Cardiac muscle cell (in vitro differentiated cells and primary cell): ENCODE data around the gene EEIG1. TPM values are rescaled to one million over a fixed set of nuclear protein-coding genes. Genes with fewer than 3 reads are reported as not detected.

ENCODE experiments used
- DNase-seq, 2 donors: peaks; one replicate each; pipeline versions ENCODE4 v3.0.0 to v3.0.0-alpha.2; 2010 to 2017; ENCODE audit warnings: low read depth in 1 of 2, low spot score in 1 of 2
- H3K27ac ChIP-seq: fragments of 200-600 bp; sonication (generic); 2 replicates; pipeline ENCODE4 v1.5.1; 2016
- H3K27me3 ChIP-seq: fragments of 200-600 bp; sonication (generic); 2 replicates; pipeline ENCODE4 v1.6.0; 2016; ENCODE audit warnings: control low read depth
- H3K36me3 ChIP-seq: fragments of 200-600 bp; sonication (generic); 2 replicates; pipeline ENCODE4 v1.5.1; 2016; ENCODE audit warnings: control low read depth
- H3K4me1 ChIP-seq: fragments of 200-600 bp; sonication (generic); 2 replicates; pipeline ENCODE4 v1.8.1; 2017; ENCODE audit warnings: low read depth, mild to moderate bottlenecking, mixed run types
- H3K4me3 ChIP-seq: fragments of 200-600 bp; sonication (generic); 2 replicates; pipeline ENCODE4 v1.5.1; 2016; ENCODE audit warnings: mild to moderate bottlenecking
- H3K9me3 ChIP-seq: fragments of 200-600 bp; sonication (generic); 2 replicates; pipeline ENCODE4 v1.5.1; 2017; ENCODE audit warnings: low read depth, mild to moderate bottlenecking, control low read depth
- polyA plus RNA-seq: library from polyadenylated mRNA; unstranded; fragments of >200 nt; fragmentation: Nextera tagmentation; extraction: Ambion mirVana; gene quantifications from 2 replicates; pipeline ENCODE4 v1.2.1, GENCODE V29; 2016
- total RNA-seq: library from RNA; depleted of rRNA; stranded (reverse); fragments of >200 nt; gene quantifications from 2 replicates; pipeline ENCODE4 v1.2.3, GENCODE V29; 2016
- TF ChIP-seq, protein P1 (sequence below): IDR thresholded peaks from 2 replicates; pipeline ENCODE4 v1.5.1; 2012; ENCODE audit warnings: low read depth, mild to moderate bottlenecking, low read length

Gene EEIG1
- total and polyA plus RNA-seq, 2 experiments from 2014 or later: 25.6 to 26.6 TPM

DNA sequence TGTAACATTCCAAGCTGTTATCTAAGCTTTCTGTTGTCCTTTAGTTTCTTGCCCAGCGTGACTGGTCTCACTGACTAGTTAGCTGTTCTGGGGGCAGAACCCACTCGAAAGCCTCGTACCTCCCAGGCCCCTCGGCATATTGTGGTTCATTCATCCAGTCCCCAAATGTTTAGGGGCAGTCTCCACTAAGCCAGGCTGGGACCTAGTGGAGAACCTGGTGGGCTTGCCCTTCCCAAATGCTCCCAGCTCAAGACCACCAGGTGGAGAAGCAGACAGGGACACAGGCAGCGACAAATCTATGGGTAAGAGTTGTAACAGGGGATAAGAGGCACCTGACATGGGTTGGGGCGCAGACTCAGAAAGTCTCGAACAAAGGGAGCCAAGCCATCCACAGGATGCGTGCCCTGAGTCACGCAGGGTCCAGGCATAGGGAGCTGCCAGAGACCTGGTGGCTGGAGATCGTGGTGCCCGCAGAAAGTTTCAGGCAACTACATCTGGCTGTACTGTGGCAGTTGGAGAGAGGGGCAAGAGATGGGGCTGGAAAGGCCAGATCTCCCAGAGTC, 851 bp upstream of the EEIG1 start:
- H3K4me1 ChIP-seq: peaks cover 40% of the 10 kb centered on the region
- peak overlapping the region; percentile 22 for H3K4me3 ChIP-seq
- no peaks in the 10 kb centered on the region for H3K27me3 ChIP-seq
- TF ChIP-seq, protein P1, sequence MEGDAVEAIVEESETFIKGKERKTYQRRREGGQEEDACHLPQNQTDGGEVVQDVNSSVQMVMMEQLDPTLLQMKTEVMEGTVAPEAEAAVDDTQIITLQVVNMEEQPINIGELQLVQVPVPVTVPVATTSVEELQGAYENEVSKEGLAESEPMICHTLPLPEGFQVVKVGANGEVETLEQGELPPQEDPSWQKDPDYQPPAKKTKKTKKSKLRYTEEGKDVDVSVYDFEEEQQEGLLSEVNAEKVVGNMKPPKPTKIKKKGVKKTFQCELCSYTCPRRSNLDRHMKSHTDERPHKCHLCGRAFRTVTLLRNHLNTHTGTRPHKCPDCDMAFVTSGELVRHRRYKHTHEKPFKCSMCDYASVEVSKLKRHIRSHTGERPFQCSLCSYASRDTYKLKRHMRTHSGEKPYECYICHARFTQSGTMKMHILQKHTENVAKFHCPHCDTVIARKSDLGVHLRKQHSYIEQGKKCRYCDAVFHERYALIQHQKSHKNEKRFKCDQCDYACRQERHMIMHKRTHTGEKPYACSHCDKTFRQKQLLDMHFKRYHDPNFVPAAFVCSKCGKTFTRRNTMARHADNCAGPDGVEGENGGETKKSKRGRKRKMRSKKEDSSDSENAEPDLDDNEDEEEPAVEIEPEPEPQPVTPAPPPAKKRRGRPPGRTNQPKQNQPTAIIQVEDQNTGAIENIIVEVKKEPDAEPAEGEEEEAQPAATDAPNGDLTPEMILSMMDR: no peak
- H3K27ac ChIP-seq: peak overlapping the region; percentile 98
- H3K36me3 ChIP-seq: no peaks in the 10 kb centered on the region
- DNase-seq: no peak
- H3K9me3 ChIP-seq: no peaks in the 10 kb centered on the region

DNA sequence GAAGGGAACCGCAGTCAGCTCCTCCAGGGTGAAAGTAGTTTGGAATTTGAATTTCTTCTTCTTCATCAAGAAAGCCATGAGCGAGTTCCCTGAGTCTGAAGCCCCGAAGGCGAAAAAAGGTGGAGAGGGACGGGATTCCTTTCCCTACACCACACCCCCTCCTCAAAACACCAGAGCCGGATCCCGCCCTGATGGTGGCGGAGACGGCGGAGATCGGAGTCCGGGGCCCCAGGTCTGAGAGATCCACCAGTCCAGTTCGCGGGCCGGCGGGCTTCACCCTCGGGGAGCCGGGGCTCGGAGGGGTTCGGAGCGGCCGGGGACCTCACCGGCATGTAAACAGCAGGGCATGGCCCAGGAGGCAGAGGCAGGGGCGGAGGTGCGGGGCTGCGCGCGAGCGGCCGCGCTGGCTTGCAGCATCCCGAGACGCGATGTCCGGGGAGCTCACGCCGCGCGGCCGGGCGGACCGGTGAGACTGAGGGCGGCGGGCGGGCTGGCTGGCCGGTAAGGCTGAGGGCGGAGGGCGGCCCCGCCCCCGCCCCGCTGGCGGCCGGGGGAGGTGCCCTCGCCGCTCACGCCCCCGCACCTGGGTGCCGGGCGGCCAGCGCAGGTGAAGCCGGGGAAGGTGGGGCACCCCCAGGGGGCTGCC, 606 bp downstream of the EEIG1 start:
- peak overlapping the region; percentile 92 for H3K27ac ChIP-seq
- H3K27me3 ChIP-seq: no peaks in the 10 kb centered on the region
- peak in 1 of 2 donors; percentile 67 for DNase-seq
- H3K36me3 ChIP-seq: no peaks in the 10 kb centered on the region
- H3K9me3 ChIP-seq: no peaks in the 10 kb centered on the region
- peaks cover 49% of the 10 kb centered on the region for H3K4me1 ChIP-seq
- TF ChIP-seq, protein P1: no peak
- peak overlapping the region; percentile 99 for H3K4me3 ChIP-seq

DNA sequence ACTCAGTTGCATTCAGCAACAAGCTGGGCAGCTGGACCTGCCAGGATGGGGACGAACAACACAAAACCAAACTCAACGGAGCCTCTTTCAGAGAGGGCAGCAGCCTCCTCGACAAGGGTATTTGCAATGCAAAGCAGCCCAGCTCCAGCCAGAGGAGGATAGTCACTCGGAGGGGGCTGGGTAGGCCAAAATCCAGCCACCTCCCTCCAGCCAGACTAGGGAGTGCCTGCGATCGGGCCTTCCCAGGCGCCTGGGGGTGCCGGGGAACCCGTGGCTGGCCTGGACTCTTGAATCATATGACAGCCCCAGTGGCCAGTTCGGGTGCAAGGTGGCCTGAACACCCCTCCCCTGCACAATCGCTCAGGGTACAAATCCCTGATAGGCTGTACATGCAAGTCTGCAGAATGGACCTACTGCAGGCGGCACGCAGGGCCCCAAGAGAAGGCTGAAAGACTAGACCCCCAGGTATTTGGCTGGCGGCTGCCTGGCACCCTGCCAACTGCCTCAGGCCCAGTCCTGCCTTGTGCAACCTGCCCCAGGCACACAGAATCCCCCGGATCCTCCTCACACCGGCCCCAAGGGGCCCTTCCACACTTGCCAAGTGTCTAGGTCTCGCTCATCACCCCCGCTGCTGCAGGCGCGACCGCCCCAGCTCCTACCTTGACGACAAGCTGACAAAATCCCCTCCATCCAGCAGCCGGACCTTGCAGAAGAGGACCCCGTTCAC, 1.3 kb downstream of the EEIG1 start:
- Histone ChIP-seq H3K36me3 (no peaks in the 10 kb centered on the region), H3K4me1 (peaks cover 56% of the 10 kb centered on the region), H3K27ac (peak overlapping the region; percentile 92), H3K27me3 (no peaks in the 10 kb centered on the region), H3K9me3 (no peaks in the 10 kb centered on the region), H3K4me3 (peak overlapping the region; percentile 99)
- DNase-seq: peak; percentile 40 to 69
- TF ChIP-seq, protein P1: no peak

DNA sequence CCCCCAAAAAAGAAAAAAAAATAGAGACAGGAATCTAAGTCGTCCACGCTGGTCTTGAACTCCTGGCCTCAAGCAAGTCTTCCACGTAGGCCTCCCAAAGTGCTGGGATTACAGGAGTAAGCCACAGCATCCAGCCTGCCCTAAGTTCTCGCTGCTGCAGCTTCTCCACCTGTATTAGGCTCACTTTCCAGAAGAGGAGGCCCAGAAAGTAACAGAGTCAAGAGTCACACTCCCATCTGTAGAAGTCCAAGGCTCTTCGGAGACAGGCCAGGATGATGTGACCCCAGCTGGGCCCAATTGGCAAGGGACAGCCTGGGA, 1.8 kb downstream of the EEIG1 start:
- DNase-seq: no peak
- Histone ChIP-seq H3K4me3 (peak overlapping the region; percentile 99), H3K36me3 (no peaks in the 10 kb centered on the region), H3K27me3 (no peaks in the 10 kb centered on the region), H3K9me3 (no peaks in the 10 kb centered on the region), H3K27ac (peak overlapping the region; percentile 92), H3K4me1 (peaks cover 61% of the 10 kb centered on the region)
- TF ChIP-seq, protein P1: no peak

DNA sequence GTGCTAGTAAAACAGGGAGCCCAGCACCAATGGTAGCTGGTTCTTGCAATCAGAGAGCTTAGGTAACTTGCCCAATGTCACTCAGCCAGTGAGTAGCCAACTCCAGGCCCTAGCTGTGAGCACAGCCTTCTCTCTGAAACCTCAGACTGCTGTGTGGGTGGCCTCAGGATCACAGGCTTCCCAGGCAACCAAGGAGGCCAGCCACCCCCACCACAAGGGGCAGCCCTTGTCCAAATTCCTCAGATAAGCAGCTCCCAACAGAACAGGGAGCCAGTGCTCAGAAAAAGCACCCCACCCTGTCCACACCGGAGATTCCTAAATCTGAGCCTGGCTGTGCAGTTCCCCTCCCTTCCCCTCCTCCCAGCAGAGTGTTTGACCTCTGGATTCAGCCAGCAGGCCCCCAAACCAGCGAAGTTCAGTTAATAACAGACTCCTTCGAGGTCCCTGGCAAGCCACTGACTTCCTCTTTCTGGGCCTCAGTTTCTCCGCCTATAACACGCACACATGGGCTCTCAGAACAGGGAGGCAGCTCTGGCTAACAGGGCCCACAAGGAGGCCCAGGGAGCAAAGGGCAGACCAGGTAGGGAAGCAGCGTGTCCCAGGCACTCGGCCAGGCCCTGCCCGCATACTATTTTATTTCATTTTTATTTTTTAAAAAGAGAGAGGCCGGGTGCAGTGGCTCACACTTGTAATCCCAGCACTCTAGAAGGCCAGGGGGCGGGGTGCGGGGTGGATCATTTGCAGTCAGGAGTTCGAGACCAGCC, 2.7 kb downstream of the EEIG1 start:
- Histone ChIP-seq H3K4me3 (peak overlapping the region; percentile 99), H3K27ac (peak overlapping the region; percentile 92), H3K27me3 (no peaks in the 10 kb centered on the region), H3K4me1 (peaks cover 68% of the 10 kb centered on the region), H3K36me3 (no peaks in the 10 kb centered on the region), H3K9me3 (no peaks in the 10 kb centered on the region)
- peak; percentile 87 to 95 for DNase-seq
- TF ChIP-seq, protein P1: no peak
